Endothelial cell of umbilical vein (primary cell): Measurements from ENCODE around the gene WDR86.

Experiments used
- EZH2 ChIP-seq: IDR thresholded peaks from 2 replicates; pipeline ENCODE4 v1.6.1; 2012; ENCODE audit warnings: borderline replicate concordance, low read depth, mild to moderate bottlenecking, moderate library complexity, low read length, inconsistent platforms; ENCODE audit not compliant: severe bottlenecking
- FOS ChIP-seq: IDR thresholded peaks from 2 replicates; pipeline ENCODE4 v1.6.1; 2011; ENCODE audit warnings: mild to moderate bottlenecking, low read length, moderate library complexity, borderline replicate concordance; ENCODE audit not compliant: insufficient read depth
- POLR2A ChIP-seq: IDR thresholded peaks from 2 replicates; pipeline ENCODE4 v1.6.1; 2012; ENCODE audit warnings: low read depth, mild to moderate bottlenecking, control low read depth, low read length
- POLR2AphosphoS5 ChIP-seq: IDR thresholded peaks from 2 replicates; pipeline ENCODE4 v1.6.1; 2012; ENCODE audit warnings: low read depth, mild to moderate bottlenecking, control low read depth, low read length, moderate library complexity; ENCODE audit not compliant: insufficient read depth
- TF ChIP-seq, protein P1 (sequence below), 2 donors: IDR thresholded peaks; 1 replicate in 1 of 2; 2 replicates in 1 of 2; pipeline ENCODE4 v1.5.1; 2011; ENCODE audit warnings: low read length in 2 of 2, mild to moderate bottlenecking in 2 of 2, moderate library complexity in 2 of 2, control low read depth in 1 of 2, inconsistent platforms in 1 of 2, low read depth in 1 of 2; ENCODE audit not compliant: insufficient read depth in 1 of 2; ENCODE audit errors: extremely low read depth in 1 of 2
- TF ChIP-seq, protein P2 (sequence below): IDR thresholded peaks from 2 replicates; pipeline ENCODE4 v1.6.1; 2011; ENCODE audit not compliant: insufficient read depth, insufficient read length

DNA sequence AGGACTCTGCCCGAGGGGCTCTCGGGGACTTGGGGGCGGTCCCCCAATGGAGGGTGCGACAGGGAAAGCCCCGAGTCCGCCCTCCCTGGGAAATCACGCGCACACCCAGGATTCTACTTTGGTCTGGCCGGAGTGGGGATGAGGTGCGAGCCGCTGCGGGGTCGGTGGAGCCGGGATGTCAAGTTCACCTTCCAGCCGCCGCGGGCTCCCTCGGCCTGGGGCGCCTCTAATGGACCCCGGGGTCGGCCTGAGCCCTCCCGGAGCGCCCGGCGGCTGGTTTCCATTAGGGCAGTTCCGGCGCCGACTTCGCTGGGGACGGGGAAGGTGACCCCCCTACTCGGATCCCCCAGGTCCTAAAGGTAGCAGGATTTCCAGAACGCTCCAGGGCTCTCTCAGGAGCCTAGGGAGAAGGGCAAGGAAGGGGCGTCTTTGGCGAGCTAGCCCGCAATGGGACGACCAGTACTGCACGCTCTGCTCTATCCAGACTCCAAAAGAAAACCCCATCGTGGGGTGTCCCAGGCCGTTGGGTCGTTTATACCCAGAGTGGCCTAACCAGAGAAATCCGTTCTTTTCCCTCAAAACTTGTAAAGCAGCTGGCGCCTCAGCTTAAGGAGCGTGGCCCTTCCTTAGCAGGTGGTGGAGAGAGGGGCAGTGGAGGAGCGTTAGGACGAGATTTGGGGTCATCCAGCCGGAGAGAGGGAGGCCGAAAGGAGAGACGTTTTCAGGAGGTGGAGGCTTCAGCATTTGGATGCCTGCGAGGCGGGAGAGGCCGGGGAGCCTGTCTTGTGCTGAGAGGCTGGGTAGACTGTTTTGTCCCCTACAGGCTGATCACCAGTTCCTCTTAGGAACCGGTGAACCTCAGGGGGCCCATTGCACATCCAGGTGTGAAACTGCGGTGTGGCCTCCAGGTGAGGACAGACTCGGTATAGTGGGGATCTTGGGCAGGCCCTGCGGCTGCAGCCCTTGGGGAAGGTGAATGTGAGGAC is 860 bp upstream of the WDR86 start:
- TF ChIP-seq POLR2A (no peak), EZH2 (peak; percentile 10), POLR2AphosphoS5 (no peak), FOS (no peak)
- TF ChIP-seq, protein P1, sequence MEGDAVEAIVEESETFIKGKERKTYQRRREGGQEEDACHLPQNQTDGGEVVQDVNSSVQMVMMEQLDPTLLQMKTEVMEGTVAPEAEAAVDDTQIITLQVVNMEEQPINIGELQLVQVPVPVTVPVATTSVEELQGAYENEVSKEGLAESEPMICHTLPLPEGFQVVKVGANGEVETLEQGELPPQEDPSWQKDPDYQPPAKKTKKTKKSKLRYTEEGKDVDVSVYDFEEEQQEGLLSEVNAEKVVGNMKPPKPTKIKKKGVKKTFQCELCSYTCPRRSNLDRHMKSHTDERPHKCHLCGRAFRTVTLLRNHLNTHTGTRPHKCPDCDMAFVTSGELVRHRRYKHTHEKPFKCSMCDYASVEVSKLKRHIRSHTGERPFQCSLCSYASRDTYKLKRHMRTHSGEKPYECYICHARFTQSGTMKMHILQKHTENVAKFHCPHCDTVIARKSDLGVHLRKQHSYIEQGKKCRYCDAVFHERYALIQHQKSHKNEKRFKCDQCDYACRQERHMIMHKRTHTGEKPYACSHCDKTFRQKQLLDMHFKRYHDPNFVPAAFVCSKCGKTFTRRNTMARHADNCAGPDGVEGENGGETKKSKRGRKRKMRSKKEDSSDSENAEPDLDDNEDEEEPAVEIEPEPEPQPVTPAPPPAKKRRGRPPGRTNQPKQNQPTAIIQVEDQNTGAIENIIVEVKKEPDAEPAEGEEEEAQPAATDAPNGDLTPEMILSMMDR (IDR thresholded peaks at IDR 0.05; ENCODE audit: extremely low read depth in 1 of 2, insufficient read depth in 1 of 2, low read depth in 1 of 2, low read length in 2 of 2) = no peak
- TF ChIP-seq, protein P2, sequence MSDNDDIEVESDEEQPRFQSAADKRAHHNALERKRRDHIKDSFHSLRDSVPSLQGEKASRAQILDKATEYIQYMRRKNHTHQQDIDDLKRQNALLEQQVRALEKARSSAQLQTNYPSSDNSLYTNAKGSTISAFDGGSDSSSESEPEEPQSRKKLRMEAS = no peak
